HUES6 (cell line): Measurements from ENCODE around the gene MMUT.
"Not testable (repeated sequence)": the region's sequence is repeated elsewhere in the genome, so short reads cannot be mapped to it uniquely, and the experiment has no call there.

ENCODE experiments used
- H3K27ac ChIP-seq: 2 replicates; pipeline ENCODE4 v1.7.0; 2013; ENCODE audit warnings: low read depth, mild to moderate bottlenecking, low read length, inconsistent platforms
- H3K27me3 ChIP-seq: 2 replicates; pipeline ENCODE4 v1.6.1; 2013; ENCODE audit warnings: low read length; ENCODE audit not compliant: control insufficient read depth, insufficient read depth
- H3K36me3 ChIP-seq: 2 replicates; pipeline ENCODE4 v1.6.1; 2013; ENCODE audit warnings: low read length; ENCODE audit not compliant: control insufficient read depth, insufficient read depth
- H3K4me1 ChIP-seq: 2 replicates; pipeline ENCODE4 v1.6.1; 2013; ENCODE audit warnings: low read length; ENCODE audit not compliant: control insufficient read depth, insufficient read depth
- H3K4me3 ChIP-seq: 2 replicates; pipeline ENCODE4 v1.5.1; 2013; ENCODE audit warnings: low read depth, low read length
- H3K9ac ChIP-seq: one replicate; pipeline ENCODE4 v1.6.1; 2013; ENCODE audit warnings: mild to moderate bottlenecking, low read length
- H3K9me3 ChIP-seq: 2 replicates; pipeline ENCODE4 v1.6.1; 2013; ENCODE audit warnings: low read depth, low read length; ENCODE audit not compliant: control insufficient read depth, insufficient read depth

The MMUT gene

GRCh38 chr6:49462927-49463611 lies at the start of gene MMUT, which contains the start of gene CENPQ:
Gene MMUT, minus strand, starts transcription at chr6:49463253. Its CDS starts 3,787 bp downstream, at chr6:49459466.
Gene CENPQ, plus strand, starts transcription at chr6:49463370. Its CDS starts 6,807 bp downstream, at chr6:49470177.
- Histone ChIP-seq H3K27ac (peak within 1 kb of the TSS; percentile 73), H3K9ac (peak within 1 kb of the TSS; percentile 94), H3K9me3 (no peaks in the 10 kb centered on the region), H3K27me3 (no peaks in the 10 kb centered on the region), H3K4me1 (no peaks in the 10 kb centered on the region), H3K4me3 (peak within 1 kb of the TSS; percentile 93), H3K36me3 (no peaks in the 10 kb centered on the region; the same call in 1 of the 2 replicates)

- Histone ChIP-seq H3K36me3 (no peaks in the 10 kb centered on the region), H3K27me3 (no peaks in the 10 kb centered on the region), H3K9ac (no peak overlapping the region), H3K27ac (no peak overlapping the region), H3K9me3 (peaks cover 11% of the 10 kb centered on the region; the same call in 1 of the 2 replicates), H3K4me1 (no peaks in the 10 kb centered on the region), H3K4me3 (no peak overlapping the region)
Measured at GRCh38 chr6:49509342-49509741, 46.3 kb upstream of the MMUT start.

- Histone ChIP-seq H3K36me3 (no peaks in the 10 kb centered on the region), H3K4me1 (no peaks in the 10 kb centered on the region), H3K27ac (no peak overlapping the region), H3K4me3 (no peak overlapping the region), H3K9ac (no peak overlapping the region), H3K27me3 (no peaks in the 10 kb centered on the region), H3K9me3 (peaks cover 11% of the 10 kb centered on the region; the same call in 1 of the 2 replicates)
Measured at GRCh38 chr6:49506569-49507111, 43.6 kb upstream of the MMUT start.

GRCh38 chr6:49504666-49505065 lies 41.6 kb upstream of the MMUT start:
- Histone ChIP-seq H3K9me3 (peaks cover 11% of the 10 kb centered on the region; the same call in 1 of the 2 replicates), H3K27me3 (no peaks in the 10 kb centered on the region), H3K36me3 (no peaks in the 10 kb centered on the region), H3K4me3 (no peak overlapping the region), H3K9ac (no peak overlapping the region), H3K4me1 (no peaks in the 10 kb centered on the region), H3K27ac (no peak overlapping the region)

- Histone ChIP-seq H3K9me3 (no peaks in the 10 kb centered on the region), H3K27ac (no peak within 1 kb of the TSS), H3K27me3 (no peaks in the 10 kb centered on the region), H3K4me1 (no peaks in the 10 kb centered on the region), H3K9ac (no peak within 1 kb of the TSS), H3K36me3 (no peaks in the 10 kb centered on the region), H3K4me3 (no peak within 1 kb of the TSS)
Measured at GRCh38 chr6:49499623-49500022, 36.6 kb upstream of the MMUT start, which contains the start of gene GLYATL3. Gene GLYATL3, plus strand, starts transcription at chr6:49499923. Its CDS starts 12,068 bp downstream, at chr6:49511991.

- H3K4me1 ChIP-seq, result no peaks in the 10 kb centered on the region
- H3K27me3 ChIP-seq, result no peaks in the 10 kb centered on the region
- H3K9ac ChIP-seq, result no peak overlapping the region
- H3K9me3 ChIP-seq, result no peaks in the 10 kb centered on the region
- no peaks in the 10 kb centered on the region for H3K36me3 ChIP-seq
- H3K4me3 ChIP-seq, result no peak overlapping the region
- H3K27ac ChIP-seq, result no peak overlapping the region
Measured at GRCh38 chr6:49499126-49499525, 36.1 kb upstream of the MMUT start.

- no peaks in the 10 kb centered on the region for H3K9me3 ChIP-seq
- peaks cover 13% of the 10 kb centered on the region for H3K36me3 ChIP-seq
- H3K9ac ChIP-seq, result no peak overlapping the region
- no peaks in the 10 kb centered on the region for H3K27me3 ChIP-seq
- H3K4me3 ChIP-seq, result no peak overlapping the region
- no peaks in the 10 kb centered on the region for H3K4me1 ChIP-seq
- no peak overlapping the region for H3K27ac ChIP-seq
Measured at GRCh38 chr6:49497304-49497703, 34.3 kb upstream of the MMUT start.

- Histone ChIP-seq H3K36me3 (peaks cover 58% of the 10 kb centered on the region), H3K4me1 (no peaks in the 10 kb centered on the region), H3K27me3 (no peaks in the 10 kb centered on the region), H3K4me3 (no peak overlapping the region), H3K27ac (no peak overlapping the region), H3K9me3 (no peaks in the 10 kb centered on the region), H3K9ac (no peak overlapping the region)
Measured at GRCh38 chr6:49490633-49491032, 27.6 kb upstream of the MMUT start.

- not testable (repeated sequence) for H3K9me3 ChIP-seq, H3K27ac ChIP-seq, H3K9ac ChIP-seq, H3K27me3 ChIP-seq, H3K4me3 ChIP-seq, H3K4me1 ChIP-seq
- peaks cover 34% of the 10 kb centered on the region for H3K36me3 ChIP-seq
Measured at GRCh38 chr6:49483380-49483779, 20.3 kb upstream of the MMUT start.

GRCh38 chr6:49481846-49482245 lies 18.8 kb upstream of the MMUT start:
- not testable (repeated sequence) for H3K27me3 ChIP-seq, H3K9me3 ChIP-seq, H3K4me1 ChIP-seq, H3K27ac ChIP-seq, H3K4me3 ChIP-seq, H3K9ac ChIP-seq
- peaks cover 35% of the 10 kb centered on the region for H3K36me3 ChIP-seq

- Histone ChIP-seq H3K9me3 (no peaks in the 10 kb centered on the region), H3K27me3 (no peaks in the 10 kb centered on the region), H3K27ac (no peak overlapping the region), H3K9ac (no peak overlapping the region), H3K4me1 (no peaks in the 10 kb centered on the region), H3K4me3 (no peak overlapping the region), H3K36me3 (peaks cover 25% of the 10 kb centered on the region)
Measured at GRCh38 chr6:49479308-49479970, 16.4 kb upstream of the MMUT start.
